SU-DHL-6 (cell line): ENCODE results near the gene FBXL13.

Experiments
- CTCF ChIP-seq: fragments of 200-600 bp; sonication (generic); IDR thresholded peaks from one replicate; pipeline ENCODE4 v1.5.1; 2017; ENCODE audit warnings: antibody characterized with exemption, mild to moderate bottlenecking, low read length, moderate library complexity; ENCODE audit not compliant: insufficient read depth, poor library complexity, severe bottlenecking
- EZH2phosphoT487 ChIP-seq: fragments of 200-600 bp; sonication (generic), shearing (Covaris generic); conservative IDR thresholded peaks from 2 replicates; pipeline ENCODE4 v1.6.1; 2018; ENCODE audit warnings: mild to moderate bottlenecking, antibody characterized with exemption, low read length, moderate library complexity, mixed read lengths

- TF ChIP-seq CTCF (no peak), EZH2phosphoT487 (no peak)
Measured at GRCh38 chr7:103101543-103101942, 26.9 kb upstream of the FBXL13 start.
